Measurements from ENCODE around the gene ZNF526.

ZNF526 gene

GRCh38 chr19:42226886-42227285, 6.8 kb downstream of the ZNF526 start:
- DNase-seq = no peak

DNA sequence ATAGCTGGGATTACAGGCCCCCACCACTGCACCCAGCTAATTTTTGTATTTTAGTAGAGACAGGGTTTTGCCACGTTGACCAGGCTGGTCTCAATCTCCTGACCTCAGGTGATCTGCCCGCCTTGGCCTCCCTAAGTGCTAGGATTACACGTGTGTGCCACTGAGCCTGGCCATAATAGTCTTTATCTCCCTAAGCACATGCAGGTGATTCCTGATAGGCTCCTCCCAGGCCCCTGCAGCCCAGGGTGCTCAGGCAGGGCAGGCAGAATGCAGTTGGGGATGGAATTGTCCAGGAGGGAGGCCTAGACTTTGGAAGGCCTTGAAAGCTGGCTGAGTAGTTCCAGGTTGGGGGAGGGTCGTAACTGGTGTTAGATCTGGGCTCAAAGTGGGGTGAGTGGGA, 8.5 kb downstream of the ZNF526 start:
- no peak for DNase-seq

DNA sequence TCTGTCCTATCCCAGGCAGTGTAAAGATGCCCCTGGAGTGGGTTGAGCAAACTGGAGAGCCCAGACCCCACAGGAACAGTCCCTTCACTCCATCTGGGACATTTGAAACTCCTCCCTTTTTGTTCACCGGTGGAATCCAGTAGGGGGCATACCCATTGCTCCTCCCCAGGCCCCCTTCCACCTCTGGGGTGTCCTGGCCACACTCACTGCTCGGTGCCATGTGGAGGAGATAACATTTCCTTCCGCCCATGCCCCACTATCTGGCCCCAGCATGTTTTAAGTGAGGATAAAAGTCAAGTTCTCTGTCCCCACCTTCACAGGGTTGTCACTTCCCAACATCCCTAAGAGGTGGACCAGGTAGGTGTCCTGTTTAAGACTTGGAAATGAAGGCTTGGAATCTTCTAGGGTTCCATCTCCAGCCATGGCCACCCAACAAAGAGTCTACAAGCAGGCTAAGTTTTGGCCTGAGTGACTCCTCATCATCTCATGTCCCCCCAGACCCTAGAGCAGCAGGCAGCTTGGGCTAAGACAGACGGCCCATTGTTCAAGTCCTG, 9.3 kb downstream of the ZNF526 start:
- DNase-seq = no peak

DNA sequence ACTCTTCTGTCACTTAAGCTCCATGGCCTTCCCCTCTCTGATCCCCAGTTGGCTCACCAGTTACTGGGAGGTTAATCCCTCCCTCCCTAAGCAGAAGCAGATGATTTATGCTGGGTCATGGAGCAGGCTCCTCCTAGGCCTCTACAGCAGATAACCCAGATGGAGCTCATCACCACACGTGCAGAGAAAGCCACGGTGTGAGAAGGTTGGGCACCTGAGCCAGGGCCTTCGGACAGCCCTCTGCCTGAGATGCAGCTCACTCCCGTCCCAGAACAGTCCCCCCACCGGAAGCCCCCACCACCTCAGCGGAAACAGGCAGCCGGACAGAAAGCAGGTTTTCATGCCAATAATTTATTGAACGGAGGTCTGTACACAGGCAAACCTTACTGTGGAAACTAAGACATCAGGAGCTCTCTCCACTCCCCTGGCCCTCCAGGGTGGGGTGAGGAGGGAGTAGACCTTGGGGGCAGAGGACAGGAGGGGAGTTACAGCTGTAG, 9.8 kb downstream of the ZNF526 start:
- no peak for DNase-seq

DNA sequence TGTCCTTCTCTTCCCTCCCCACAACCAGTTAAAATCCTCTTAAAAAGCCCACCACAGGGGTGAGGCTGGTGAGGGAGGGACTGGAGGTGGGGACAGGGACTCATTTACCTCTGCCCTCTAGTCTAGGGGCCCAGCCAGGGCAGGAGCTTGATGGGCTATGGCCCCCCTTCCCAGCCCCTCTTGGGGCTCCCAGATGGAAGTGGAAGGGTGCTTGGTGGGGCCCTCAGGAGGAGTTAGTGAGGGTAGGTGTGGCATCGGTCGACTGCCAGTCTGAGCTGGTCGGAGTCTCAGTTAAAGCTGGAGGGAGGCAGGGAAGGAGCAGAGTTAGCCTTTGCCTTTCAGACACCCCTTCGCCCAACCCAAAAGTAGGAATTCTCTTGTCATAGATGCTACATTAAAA, 10.5 kb downstream of the ZNF526 start:
- DNase-seq = no peak

DNA sequence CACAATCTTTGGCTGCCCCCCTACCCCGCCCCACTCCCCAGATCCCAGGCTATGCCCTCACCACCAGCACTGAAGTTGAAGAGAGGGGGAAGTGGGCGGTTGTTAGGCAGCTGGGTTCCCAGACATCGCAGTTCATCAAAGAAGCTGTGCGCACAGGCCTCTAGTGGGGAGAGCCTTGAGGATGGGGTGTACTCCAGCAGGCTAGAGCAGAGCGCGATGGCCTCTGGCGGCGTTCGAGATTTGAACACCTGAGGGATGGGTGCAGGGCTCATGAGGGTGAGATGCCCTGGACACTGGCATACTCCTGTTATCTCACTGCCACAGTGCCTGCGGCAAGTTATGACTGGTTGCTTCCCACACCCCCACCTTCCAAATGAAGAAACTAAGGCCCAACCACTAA, 12.3 kb downstream of the ZNF526 start:
- DNase-seq = no peak

GRCh38 chr19:42233106-42233505, 13.0 kb downstream of the ZNF526 start:
- no peak for DNase-seq

- DNase-seq = no peak
These were observed 13.7 kb downstream of the ZNF526 start for GRCh38 chr19:42233678-42234292.

GRCh38 chr19:42234364-42234763, 14.3 kb downstream of the ZNF526 start:
- DNase-seq = no peak

- DNase-seq = no peak
These were observed 15.1 kb downstream of the ZNF526 start for GRCh38 chr19:42235181-42235580.

GRCh38 chr19:42239544-42240220, 19.6 kb downstream of the ZNF526 start:
- no peak for DNase-seq

GRCh38 chr19:42241279-42241678, 21.2 kb downstream of the ZNF526 start:
- no peak for DNase-seq

GRCh38 chr19:42242069-42242511, 22.0 kb downstream of the ZNF526 start:
- DNase-seq = no peak

DNA sequence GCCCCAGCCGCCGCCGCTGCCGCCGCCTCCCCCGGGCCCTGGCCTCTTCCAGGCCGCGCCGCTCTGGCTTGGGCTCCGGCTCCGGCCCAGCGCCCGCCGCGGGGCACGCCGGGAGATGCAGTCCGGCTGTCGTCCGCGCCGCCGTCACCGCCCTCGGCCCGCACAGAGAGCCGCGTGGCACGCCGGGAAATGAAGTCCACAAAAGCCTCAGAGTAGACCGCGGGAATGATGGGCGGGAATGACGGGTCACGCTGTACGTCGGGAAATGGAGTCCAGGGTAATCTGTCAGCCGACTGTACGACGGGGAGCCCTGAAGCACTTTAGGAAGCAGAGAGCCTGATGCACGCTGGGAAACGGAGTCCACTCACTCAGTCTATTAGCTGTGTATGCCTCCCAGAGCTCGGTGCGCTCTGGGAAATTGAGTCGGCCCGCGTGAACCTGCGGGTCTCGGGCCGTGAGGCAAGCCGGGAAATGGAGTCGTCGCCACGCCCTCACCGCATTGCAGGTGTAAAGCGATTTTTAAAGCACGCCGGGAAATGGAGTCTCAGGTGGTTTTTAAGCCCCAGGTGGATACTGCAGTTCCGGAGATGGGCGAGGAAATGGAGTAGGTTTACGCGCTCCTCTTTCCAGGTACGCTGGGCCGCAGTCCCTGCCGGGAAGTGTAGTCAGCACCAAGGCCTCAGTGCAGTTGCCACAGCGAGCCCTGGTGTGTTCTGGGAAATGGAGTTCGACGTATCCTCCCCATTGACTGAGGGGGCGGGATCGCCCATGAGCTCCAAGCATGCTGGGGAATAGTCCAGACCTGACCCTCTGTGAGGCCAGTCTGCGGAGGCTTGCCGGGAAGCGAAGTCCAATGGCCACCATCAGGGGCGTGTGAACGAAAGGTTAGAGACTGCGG, 22.6 kb downstream of the ZNF526 start, which contains the start of gene GSK3A:
Gene GSK3A, minus strand, starts transcription at position 91 of the 898 bp plus-strand sequence. CDS start 137 bp downstream, outside the sequence.
- peak; percentile 99 for DNase-seq

- peak; percentile 94 for DNase-seq
These were observed 24.5 kb downstream of the ZNF526 start for GRCh38 chr19:42244347-42245220.

GRCh38 chr19:42245231-42245630, 25.1 kb downstream of the ZNF526 start:
- no peak for DNase-seq

DNA sequence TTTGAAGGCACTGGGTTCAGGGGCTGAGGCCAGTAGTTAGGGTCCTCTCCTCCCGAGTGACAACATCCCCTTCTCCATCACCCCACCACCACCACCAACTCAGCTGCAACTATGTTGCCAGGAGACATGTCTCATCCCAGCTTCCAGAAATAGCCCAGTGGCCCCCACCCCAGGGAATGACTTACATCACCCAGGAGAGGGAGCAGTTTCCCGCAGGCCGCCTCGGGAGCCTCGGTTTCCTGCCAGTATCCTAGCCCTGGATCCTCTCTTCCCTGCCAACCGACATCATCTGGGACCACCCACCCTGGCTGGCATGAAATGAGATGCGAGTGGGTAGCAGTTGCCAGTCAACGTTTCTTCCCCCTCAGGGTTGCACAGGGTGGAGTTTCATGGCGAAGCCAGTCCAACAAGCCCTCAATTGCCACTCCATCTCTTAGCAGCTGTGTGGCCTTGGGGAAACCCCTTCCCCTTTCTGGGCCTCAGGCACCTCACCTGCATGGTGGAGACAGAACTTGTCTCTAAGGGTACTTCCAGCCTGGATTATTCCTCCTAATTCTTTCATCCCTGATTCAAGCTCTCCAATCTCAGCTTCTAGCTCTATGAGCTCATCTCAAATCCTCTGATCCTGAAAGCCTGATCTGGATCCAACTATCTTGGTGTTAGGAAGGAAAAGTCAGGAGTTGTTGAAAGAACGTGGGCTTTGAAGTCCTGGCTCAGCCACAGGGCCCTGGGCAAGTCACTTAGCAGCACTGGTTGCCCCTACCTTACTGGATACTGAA, 26.2 kb downstream of the ZNF526 start:
- peak; percentile 86 for DNase-seq

DNA sequence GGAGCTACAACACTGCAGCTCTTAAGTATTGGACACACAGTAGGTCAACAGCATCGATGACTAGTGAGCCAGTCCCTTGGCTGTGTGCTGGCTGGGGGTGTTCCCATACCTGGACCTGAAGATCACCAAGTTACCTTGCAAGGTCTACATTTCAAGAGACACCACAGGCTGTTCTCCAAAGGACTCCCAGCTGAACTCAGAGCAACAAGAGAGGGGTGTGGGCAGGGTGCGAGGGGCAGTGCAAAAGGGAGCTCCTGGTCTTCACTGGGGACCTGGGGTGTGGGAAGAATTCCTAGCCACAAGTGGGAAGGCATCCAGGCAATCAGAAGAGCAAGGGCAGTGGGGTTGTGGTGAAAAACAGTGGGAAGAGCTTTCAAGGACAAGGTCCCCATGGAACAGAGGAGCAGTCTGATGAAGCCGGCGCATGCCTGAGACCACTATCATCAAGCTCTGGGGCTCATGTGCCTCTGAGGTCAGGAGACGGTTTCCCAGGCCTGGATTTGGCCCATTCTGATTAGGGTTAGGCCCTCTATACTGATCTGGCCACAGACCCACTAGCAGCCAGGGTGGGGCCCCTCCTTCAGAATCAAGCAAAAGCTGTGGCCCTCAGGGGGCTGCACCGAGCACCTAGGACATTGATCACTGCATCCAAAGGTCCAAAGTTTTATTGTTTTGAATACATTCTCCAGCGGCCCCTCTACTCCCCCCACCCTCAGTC, 27.0 kb downstream of the ZNF526 start:
- DNase-seq = peak; percentile 55

- DNase-seq = no peak
These were observed 27.6 kb downstream of the ZNF526 start for GRCh38 chr19:42247640-42248199.
